GM19099 (cell line): ENCODE measurements around the gene SGPL1.

Source experiments
- POLR2A ChIP-seq: IDR thresholded peaks from 3 replicates; pipeline ENCODE4 v1.6.1; 2011; ENCODE audit warnings: low read depth; ENCODE audit not compliant: insufficient read length; ENCODE audit errors: extremely low read depth

SGPL1 gene

DNA sequence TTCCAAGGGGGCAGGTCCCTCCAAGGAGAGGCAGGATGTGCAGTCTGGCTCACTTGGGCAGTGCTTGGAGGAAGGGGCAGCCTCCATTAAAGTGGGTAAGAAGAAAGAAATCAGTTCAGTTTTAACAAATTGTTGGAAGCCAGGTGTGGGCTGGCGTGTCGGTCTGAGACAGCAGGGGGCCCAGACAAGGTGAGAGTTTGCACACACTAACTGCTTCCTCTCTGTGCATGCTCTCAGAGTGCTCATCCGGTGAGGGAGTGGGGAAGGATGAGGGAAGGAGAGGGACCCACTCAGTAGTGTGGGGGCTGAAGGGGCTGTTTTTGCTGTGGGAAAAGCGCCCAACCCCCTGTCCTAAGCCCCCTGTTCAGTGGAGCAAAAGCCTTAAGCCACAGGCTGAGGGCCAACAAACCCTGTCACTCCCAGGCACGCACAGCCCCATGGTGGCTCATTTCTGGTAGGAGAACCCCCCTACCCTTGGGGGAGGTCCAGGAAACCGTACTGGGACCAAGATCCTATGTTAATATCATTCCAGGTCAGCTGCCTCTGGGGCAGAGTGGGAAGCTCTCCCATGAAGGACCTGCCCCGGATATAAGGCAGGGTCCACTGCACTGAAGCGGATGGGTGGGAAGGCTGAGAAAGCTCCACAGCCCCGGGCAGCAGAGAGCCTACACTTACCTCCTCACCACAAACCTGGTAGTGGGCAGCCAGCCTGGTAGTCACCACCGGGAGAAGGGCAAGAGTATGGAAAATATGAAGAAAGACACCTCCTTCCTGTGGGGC, 77.7 kb downstream of the SGPL1 start:
- TF ChIP-seq POLR2A, result no peak

DNA sequence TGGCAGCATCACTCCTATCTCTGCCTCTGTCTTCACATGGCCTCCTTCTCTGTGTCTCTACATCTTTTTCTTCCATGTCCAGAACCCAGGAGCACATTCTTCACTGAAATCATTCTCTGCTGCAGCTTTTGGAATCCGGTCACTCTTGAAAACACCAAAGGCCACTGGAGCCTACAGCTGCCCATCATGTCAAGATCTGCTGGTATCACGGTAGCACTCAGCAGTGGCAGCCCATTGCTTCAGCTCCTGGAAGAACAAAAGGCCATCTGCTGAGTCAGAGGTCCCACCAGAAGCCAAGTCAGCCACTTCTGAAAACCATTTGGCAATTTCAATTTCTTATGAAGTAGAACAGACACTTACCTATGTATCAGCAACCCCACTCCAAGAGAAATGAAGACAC, 78.7 kb downstream of the SGPL1 start:
- no peak for TF ChIP-seq POLR2A

GRCh38 chr10:70896551-70896950, 80.8 kb downstream of the SGPL1 start:
- no peak for TF ChIP-seq POLR2A

DNA sequence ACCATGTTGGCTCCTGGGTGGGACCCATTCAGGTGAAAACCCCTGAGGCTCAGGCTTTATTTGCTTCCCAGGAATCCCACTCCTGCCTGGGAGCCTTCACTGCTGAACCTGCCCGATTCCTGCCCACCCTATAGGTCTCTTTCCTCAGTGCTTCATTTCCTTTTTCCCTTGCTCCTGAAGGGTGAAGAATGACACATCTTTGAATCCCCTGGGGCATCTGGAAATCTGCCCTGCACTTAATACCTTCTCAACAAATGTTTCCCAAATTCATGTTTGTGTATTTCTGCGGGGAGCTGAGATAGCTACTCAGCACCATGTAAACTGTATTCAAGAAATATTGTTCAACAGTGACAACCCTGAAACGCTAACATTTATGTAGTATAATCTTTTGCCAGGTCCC, 82.9 kb downstream of the SGPL1 start:
- no peak for TF ChIP-seq POLR2A

- TF ChIP-seq POLR2A, result no peak
Measured at GRCh38 chr10:70899096-70899495, 83.3 kb downstream of the SGPL1 start.

GRCh38 chr10:70901276-70901878, 85.6 kb downstream of the SGPL1 start:
- no peak for TF ChIP-seq POLR2A

- TF ChIP-seq POLR2A, result no peak
Measured at GRCh38 chr10:70902661-70903261, 87.0 kb downstream of the SGPL1 start.

DNA sequence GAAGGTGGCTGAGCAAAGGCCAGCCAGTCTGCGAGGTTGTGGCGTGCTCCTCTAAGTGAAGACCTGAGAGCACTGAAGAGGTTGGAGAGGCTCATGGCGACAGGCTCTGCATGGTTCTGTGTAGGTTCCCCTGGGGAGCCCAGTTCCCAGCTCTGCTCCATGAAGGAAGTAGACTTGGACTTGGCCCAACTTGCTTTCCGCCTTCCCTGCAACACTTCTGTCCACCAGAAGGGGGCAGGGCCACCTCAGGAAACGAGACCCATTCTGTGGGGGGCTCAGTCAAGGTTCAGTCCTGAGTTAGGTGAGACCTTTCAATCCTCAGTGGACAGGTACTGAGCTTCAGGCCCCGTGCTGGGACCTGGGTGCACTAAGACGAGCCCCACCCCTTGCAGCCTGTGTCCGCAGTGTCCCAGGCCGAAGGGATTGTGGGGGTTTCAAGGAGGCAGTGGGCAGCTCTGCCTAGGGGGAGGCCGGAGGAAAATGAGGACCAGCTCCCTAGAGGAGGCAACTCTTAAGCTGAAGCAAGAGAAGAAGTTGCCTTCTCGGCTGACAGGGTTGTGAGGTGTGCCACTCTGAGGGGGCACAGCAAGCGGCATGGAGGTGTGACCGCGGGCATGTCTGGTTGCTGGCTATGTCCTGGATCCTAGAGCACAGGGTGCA, 87.6 kb downstream of the SGPL1 start:
- TF ChIP-seq POLR2A, result no peak

- TF ChIP-seq POLR2A, result no peak
Measured at GRCh38 chr10:70905071-70906021, 89.6 kb downstream of the SGPL1 start.

GRCh38 chr10:70906031-70906783, 90.5 kb downstream of the SGPL1 start:
- no peak for TF ChIP-seq POLR2A

DNA sequence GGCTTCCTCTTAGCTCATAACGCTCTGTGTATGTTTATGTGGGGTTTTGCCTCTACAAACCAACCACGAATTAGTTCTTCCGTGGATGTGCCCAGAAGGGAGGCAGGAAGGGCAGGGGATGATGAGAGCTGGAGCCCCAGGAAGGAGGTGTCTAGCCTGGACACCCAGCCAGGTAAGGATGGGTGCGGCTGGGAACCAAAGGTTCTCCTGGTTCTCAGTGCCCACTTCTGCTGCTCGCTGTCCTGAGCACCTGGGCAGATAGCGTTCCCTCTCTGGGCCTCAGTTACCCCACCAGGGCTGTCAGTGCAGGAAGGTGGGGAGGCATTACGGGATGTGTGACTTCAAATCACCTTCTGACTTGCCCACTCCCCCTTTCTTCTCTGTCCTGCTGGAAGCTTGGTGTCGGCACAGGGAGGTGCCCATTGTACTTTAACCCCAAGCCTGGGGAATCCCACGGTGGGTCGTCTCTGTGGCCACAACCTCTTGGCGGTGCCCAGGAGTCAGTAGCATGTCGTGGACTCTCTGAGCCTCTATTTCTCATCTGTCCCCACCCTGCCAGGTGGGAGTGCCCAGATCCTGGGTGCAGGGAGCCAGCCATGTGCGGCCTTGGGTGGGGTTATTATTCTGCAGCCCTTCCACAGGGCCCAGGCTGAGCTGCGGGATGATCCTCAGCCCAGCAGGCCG, 91.3 kb downstream of the SGPL1 start:
- TF ChIP-seq POLR2A, result no peak

DNA sequence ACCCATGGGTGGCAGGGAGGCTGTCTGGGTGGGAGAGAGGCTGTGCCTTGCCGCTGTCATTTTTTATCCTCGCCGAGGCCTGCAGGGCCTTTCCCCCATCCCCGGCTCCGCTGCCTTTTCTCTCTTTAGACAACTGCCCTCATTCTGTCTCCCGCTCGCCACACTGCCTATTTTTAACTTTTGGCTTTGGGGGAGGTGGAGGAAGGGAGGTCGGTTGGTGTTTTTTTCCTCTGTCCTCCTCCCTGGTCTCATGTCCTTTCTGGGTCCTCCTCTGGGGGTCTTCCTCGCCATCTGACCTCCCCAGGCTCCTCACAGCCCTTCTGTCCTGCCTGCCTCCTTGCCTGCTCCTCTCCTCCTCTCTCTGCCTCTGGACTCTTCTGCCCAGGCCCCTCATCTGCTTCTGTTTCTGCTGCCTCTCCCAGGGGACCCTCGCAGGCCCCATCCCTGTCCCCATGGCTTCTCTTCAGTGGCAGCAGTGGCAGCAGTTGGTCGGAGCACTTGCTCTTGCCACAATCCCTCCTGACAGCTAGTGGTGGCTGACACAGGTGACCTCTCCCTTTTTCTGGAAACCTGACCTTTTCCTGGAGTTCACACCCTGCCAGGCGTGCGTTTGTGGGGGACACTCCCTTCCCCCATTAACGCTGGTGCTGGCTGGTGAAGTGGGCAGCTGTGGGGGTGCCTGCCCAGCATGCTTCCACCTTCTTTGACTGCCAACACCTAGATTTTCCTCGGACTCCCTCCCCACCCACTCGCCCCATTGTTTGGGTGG, 92.1 kb downstream of the SGPL1 start:
- TF ChIP-seq POLR2A, result no peak
